Measurements from ENCODE around the gene SMTN.
A peak's percentile ranks its signal among the peaks of the same experiment; 100 is the strongest.

Gene SMTN

DNA sequence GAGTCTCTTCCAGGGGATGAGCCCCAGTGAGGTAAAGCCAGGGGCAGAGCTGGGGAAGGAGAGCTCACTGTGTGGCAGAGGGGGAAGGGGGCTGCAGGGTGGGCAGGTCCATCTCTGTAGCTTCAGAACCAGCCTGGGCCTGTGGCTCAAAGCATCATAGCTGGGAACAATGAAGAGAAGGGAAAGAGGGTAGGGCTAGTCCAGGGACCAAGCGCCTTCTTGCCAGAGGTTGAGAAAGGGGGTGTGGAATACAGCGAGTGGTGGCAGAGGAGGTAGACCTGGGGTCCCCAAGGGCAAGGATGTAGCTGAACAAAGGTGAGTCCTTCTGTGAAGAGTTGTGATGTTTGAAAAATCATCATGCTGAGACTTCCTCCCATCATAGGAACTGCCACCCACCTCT, 60.4 kb downstream of the SMTN start:
- Histone ChIP-seq H3K9ac (ENCODE audit: low read length in 2 of 2) (no peak overlapping the region), H3K4me3 (ENCODE audit: low read length in 2 of 2) (no peak overlapping the region), H3K9me3 (ENCODE audit: control insufficient read depth in 2 of 2, low read length in 2 of 2) (no peaks in the 10 kb centered on the region), H3K4me1 (ENCODE audit: control insufficient read depth, insufficient read depth, low read length) (no peaks in the 10 kb centered on the region), H3K27ac (ENCODE audit: low read length) (no peak overlapping the region), H3K27me3 (ENCODE audit: control insufficient read depth in 1 of 2, insufficient read depth in 2 of 2, low read length in 2 of 2) (peaks cover 10 to 15% of the 10 kb centered on the region in 2 donors), H3K36me3 (ENCODE audit: control insufficient read depth in 2 of 2, insufficient read depth in 2 of 2, low read length in 2 of 2) (no peaks in the 10 kb centered on the region)

DNA sequence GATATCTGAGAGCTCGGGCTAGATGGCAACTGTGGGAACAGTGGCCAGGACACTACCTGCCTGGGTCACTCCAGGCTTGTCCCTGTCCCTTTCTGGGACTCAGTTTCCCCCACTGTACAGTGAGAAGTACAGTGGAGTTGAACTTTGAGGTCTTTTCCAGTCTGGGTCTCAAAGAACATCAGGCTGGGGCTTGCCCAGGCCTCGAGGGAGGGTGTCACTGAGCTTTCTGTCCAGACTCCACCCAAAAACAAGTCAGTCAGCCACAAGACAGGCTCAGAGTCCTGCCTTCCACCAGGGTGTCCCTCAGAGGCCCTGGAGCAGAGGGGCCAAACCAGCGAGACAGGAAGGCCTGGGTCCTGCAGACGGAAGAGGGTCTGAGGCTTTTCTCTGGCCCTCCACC, 61.2 kb downstream of the SMTN start:
- Histone ChIP-seq H3K27me3 (ENCODE audit: control insufficient read depth in 1 of 2, insufficient read depth in 2 of 2, low read length in 2 of 2) (peaks cover 10 to 15% of the 10 kb centered on the region in 2 donors), H3K9ac (ENCODE audit: low read length in 2 of 2) (no peak overlapping the region), H3K9me3 (ENCODE audit: control insufficient read depth in 2 of 2, low read length in 2 of 2) (no peaks in the 10 kb centered on the region), H3K4me3 (ENCODE audit: low read length in 2 of 2) (no peak overlapping the region), H3K36me3 (ENCODE audit: control insufficient read depth in 2 of 2, insufficient read depth in 2 of 2, low read length in 2 of 2) (no peaks in the 10 kb centered on the region), H3K27ac (ENCODE audit: low read length) (no peak overlapping the region), H3K4me1 (ENCODE audit: control insufficient read depth, insufficient read depth, low read length) (no peaks in the 10 kb centered on the region)

DNA sequence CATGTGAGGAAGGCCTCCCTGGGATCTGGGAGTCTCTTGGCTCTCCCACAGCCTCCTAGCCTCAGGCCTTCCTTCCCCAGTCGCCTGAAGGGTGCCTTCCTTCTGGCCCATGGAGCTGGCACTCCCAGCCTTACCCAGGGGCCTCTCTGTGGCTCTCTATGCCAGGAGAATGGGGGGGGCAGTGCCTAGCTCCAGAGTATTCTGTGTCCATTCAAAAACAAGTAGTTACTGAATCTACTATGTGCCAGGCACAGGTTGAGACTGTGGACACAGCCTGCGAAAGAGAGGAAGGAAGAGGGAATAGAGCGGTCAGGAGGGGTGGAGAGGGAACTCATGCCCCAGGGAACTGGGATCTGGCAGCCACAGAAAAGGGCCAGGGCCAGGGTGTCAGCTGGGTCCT, 61.9 kb downstream of the SMTN start:
- Histone ChIP-seq H3K9me3 (ENCODE audit: control insufficient read depth in 2 of 2, low read length in 2 of 2) (no peaks in the 10 kb centered on the region), H3K36me3 (ENCODE audit: control insufficient read depth in 2 of 2, insufficient read depth in 2 of 2, low read length in 2 of 2) (no peaks in the 10 kb centered on the region), H3K27me3 (ENCODE audit: control insufficient read depth in 1 of 2, insufficient read depth in 2 of 2, low read length in 2 of 2) (peaks cover 10 to 15% of the 10 kb centered on the region in 2 donors), H3K4me3 (ENCODE audit: low read length in 2 of 2) (no peak overlapping the region), H3K9ac (ENCODE audit: low read length in 2 of 2) (no peak overlapping the region), H3K27ac (ENCODE audit: low read length) (no peak overlapping the region), H3K4me1 (ENCODE audit: control insufficient read depth, insufficient read depth, low read length) (no peaks in the 10 kb centered on the region)

DNA sequence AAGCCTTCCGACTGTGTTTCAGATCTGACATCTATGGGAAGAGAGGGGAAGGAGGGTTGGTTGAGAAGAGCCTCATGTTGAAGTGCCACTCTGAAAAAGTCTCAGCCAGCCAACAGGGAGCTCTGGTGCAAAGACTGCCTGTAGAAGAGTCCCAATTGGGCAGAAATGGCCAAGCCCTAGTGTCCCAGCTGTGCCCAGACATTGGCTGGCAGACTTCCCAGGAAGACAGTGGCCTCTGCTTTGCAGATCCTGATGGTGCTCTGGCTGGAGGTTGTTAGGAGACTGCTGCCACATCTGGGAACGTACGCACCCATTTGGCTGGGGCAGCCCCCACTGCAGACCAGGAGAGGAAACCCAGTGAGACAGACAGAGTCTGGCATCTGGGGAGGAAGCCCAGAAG, 62.4 kb downstream of the SMTN start:
- Histone ChIP-seq H3K4me1 (ENCODE audit: control insufficient read depth, insufficient read depth, low read length) (peaks cover 3% of the 10 kb centered on the region), H3K36me3 (ENCODE audit: control insufficient read depth in 2 of 2, insufficient read depth in 2 of 2, low read length in 2 of 2) (no peaks in the 10 kb centered on the region), H3K9me3 (ENCODE audit: control insufficient read depth in 2 of 2, low read length in 2 of 2) (no peaks in the 10 kb centered on the region), H3K27ac (ENCODE audit: low read length) (no peak overlapping the region), H3K27me3 (ENCODE audit: control insufficient read depth in 1 of 2, insufficient read depth in 2 of 2, low read length in 2 of 2) (peaks cover 7 to 15% of the 10 kb centered on the region in 2 donors), H3K9ac (ENCODE audit: low read length in 2 of 2) (no peak overlapping the region), H3K4me3 (ENCODE audit: low read length in 2 of 2) (no peak overlapping the region)

DNA sequence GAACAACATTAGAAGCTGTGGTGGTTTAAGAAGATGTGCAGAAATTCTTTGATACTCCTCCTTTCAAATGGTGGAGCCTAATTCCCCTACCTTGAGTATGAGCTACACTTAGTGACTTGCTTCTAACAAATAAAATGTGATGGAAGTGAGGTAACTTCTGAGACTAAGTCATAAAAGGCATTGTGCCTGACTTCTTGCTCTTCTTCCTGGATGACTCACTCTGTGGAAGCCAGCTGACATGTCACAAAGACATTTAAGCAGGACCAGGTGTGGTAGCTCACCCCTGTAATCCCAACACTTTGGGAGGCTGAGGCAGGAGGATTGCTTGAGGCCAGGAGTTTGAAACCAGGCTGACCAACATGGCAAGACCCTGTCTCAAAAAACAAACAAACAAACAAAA, 63.1 kb downstream of the SMTN start:
- H3K9ac ChIP-seq (ENCODE audit: low read length in 2 of 2) = no peak overlapping the region
- H3K27ac ChIP-seq (ENCODE audit: low read length) = no peak overlapping the region
- H3K4me1 ChIP-seq (ENCODE audit: control insufficient read depth, insufficient read depth, low read length) = peaks cover 8% of the 10 kb centered on the region
- peaks cover 3 to 12% of the 10 kb centered on the region in 2 donors for H3K27me3 ChIP-seq (ENCODE audit: control insufficient read depth in 1 of 2, insufficient read depth in 2 of 2, low read length in 2 of 2)
- H3K4me3 ChIP-seq (ENCODE audit: low read length in 2 of 2) = no peak overlapping the region
- H3K9me3 ChIP-seq (ENCODE audit: control insufficient read depth in 2 of 2, low read length in 2 of 2) = no peaks in the 10 kb centered on the region
- H3K36me3 ChIP-seq (ENCODE audit: control insufficient read depth in 2 of 2, insufficient read depth in 2 of 2, low read length in 2 of 2) = no peaks in the 10 kb centered on the region

DNA sequence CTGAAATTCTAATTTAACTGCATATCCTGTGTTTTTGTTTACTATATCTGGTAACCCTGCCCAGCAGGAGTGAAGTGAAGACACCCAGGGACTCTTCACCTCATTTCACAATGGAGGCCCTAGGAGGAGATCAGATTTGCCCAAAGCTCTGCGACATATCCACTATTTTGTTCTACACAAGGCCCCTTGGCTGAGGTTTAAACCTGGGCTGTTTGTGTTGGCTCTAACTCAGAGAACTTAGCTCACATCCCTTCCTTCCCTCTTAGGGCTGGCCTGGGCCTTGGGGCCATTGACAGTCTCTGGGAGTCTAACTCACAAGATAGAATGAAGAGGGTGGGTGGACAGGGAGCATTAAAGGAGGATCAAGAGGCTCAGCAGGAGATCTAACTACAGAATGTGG, 67.4 kb downstream of the SMTN start:
- peak overlapping the region; percentile 69 for H3K27ac ChIP-seq (ENCODE audit: low read length)
- no peak overlapping the region for H3K4me3 ChIP-seq (ENCODE audit: low read length in 2 of 2)
- no peaks in the 10 kb centered on the region for H3K9me3 ChIP-seq (ENCODE audit: control insufficient read depth in 2 of 2, low read length in 2 of 2)
- H3K27me3 ChIP-seq (ENCODE audit: control insufficient read depth in 1 of 2, insufficient read depth in 2 of 2, low read length in 2 of 2) = no peaks in the 10 kb centered on the region
- H3K9ac ChIP-seq (ENCODE audit: low read length in 2 of 2) = peak overlapping the region; percentile 37 to 76
- peaks cover 11% of the 10 kb centered on the region for H3K4me1 ChIP-seq (ENCODE audit: control insufficient read depth, insufficient read depth, low read length)
- no peaks in the 10 kb centered on the region for H3K36me3 ChIP-seq (ENCODE audit: control insufficient read depth in 2 of 2, insufficient read depth in 2 of 2, low read length in 2 of 2)

DNA sequence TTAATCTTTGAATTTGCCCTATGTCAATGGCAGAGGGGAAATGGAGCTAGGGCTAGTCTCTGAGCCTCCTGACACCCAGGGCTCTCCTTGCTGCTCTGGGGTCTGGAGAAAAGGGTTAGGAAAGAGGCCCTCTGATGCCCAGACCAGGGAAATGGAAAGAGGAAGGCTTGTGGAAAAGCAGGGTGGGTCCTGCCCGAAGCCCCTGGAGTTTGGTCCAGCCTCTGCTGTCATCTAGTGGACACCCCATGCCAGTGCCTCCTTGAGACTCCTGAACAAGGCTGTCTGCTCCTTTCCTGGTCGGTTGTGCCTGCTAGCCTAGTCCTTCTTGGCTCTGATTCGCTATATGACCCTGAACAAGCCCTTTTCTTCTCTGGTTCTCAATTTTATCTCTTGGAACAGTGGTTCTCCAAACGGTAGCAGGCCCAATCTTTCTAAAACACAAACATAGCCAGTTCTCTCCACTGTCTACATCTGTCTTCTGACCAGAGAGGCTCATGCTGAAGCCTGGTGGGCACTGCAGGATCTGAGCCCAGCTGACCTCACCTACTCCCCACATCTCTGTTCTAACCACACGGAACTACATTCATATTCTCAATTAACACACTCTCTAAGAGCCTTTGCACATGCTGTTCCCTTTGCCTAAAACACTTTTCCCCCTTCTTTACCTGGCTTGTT, 68.0 kb downstream of the SMTN start:
- peak overlapping the region; percentile 37 to 76 for H3K9ac ChIP-seq (ENCODE audit: low read length in 2 of 2)
- peaks cover 12% of the 10 kb centered on the region for H3K4me1 ChIP-seq (ENCODE audit: control insufficient read depth, insufficient read depth, low read length)
- no peaks in the 10 kb centered on the region for H3K9me3 ChIP-seq (ENCODE audit: control insufficient read depth in 2 of 2, low read length in 2 of 2)
- H3K27me3 ChIP-seq (ENCODE audit: control insufficient read depth in 1 of 2, insufficient read depth in 2 of 2, low read length in 2 of 2) = no peaks in the 10 kb centered on the region
- H3K36me3 ChIP-seq (ENCODE audit: control insufficient read depth in 2 of 2, insufficient read depth in 2 of 2, low read length in 2 of 2) = no peaks in the 10 kb centered on the region
- no peak overlapping the region for H3K4me3 ChIP-seq (ENCODE audit: low read length in 2 of 2)
- H3K27ac ChIP-seq (ENCODE audit: low read length) = peak overlapping the region; percentile 69

DNA sequence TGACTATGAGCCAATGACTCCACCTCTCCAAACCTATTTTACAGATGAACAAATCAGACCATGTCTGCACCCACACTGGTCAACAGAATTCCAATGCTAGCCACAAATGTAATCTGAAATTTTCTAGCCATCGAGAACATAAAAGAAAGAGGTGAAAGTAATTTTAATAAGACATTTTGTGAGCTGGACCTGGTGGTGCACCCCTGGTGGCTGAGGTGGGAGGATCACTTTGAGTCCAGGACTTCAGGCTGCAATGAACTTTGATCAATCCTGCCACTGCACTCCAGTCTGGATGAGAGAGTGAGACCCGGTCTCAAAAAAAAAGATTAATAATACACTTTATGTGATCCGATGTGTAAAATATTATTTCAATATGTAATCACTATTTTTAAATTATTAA, 69.5 kb downstream of the SMTN start:
- H3K27me3 ChIP-seq (ENCODE audit: control insufficient read depth in 1 of 2, insufficient read depth in 2 of 2, low read length in 2 of 2) = no peaks in the 10 kb centered on the region
- H3K9me3 ChIP-seq (ENCODE audit: control insufficient read depth in 2 of 2, low read length in 2 of 2) = no peaks in the 10 kb centered on the region
- no peaks in the 10 kb centered on the region for H3K36me3 ChIP-seq (ENCODE audit: control insufficient read depth in 2 of 2, insufficient read depth in 2 of 2, low read length in 2 of 2)
- peaks cover 22% of the 10 kb centered on the region for H3K4me1 ChIP-seq (ENCODE audit: control insufficient read depth, insufficient read depth, low read length)
- no peak overlapping the region for H3K27ac ChIP-seq (ENCODE audit: low read length)
- no peak overlapping the region for H3K4me3 ChIP-seq (ENCODE audit: low read length in 2 of 2)
- H3K9ac ChIP-seq (ENCODE audit: low read length in 2 of 2) = no peak overlapping the region

DNA sequence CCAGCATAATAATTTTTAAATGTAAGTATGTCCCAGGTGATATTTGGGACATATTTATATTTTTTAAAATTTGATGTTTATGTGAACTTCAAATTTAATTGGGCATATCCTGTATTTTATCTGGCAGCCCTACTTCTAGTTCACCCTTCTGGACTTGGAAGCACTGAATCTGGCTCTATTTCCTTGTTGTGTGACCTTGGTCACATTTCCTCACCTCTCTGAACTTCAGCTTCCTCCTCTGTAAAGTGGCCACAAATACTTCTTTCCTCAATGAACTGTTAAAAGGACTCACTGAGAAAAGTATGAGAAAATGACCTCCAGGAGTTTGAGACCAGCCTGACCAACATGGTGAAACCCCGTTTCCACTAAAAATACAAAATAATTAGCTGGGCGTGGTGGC, 70.8 kb downstream of the SMTN start:
- no peaks in the 10 kb centered on the region for H3K36me3 ChIP-seq (ENCODE audit: control insufficient read depth in 2 of 2, insufficient read depth in 2 of 2, low read length in 2 of 2)
- no peak overlapping the region for H3K9ac ChIP-seq (ENCODE audit: low read length in 2 of 2)
- peaks cover 31% of the 10 kb centered on the region for H3K4me1 ChIP-seq (ENCODE audit: control insufficient read depth, insufficient read depth, low read length)
- H3K9me3 ChIP-seq (ENCODE audit: control insufficient read depth in 2 of 2, low read length in 2 of 2) = no peaks in the 10 kb centered on the region
- no peaks in the 10 kb centered on the region for H3K27me3 ChIP-seq (ENCODE audit: control insufficient read depth in 1 of 2, insufficient read depth in 2 of 2, low read length in 2 of 2)
- H3K4me3 ChIP-seq (ENCODE audit: low read length in 2 of 2) = no peak overlapping the region
- H3K27ac ChIP-seq (ENCODE audit: low read length) = no peak overlapping the region

DNA sequence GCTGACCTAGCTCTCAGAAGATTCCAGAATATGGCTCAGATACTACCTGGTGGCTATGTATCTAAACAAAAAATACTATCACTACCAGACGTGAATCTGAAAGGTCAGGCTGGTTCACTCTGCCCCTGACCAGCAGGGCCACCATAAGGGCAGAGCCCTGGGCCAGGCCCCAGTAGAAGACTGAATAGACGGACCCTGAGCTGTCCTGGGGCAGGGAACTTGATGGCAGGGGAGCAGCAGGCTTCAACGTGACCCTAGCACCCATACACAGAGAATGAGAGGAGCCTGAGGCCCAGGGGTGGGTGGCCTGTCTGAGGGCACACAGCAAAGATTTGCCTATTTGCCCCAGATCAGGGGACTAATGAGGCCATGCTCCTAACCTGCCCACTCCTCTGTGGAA, 72.2 kb downstream of the SMTN start:
- no peaks in the 10 kb centered on the region for H3K9me3 ChIP-seq (ENCODE audit: control insufficient read depth in 2 of 2, low read length in 2 of 2)
- no peak overlapping the region for H3K9ac ChIP-seq (ENCODE audit: low read length in 2 of 2)
- H3K4me1 ChIP-seq (ENCODE audit: control insufficient read depth, insufficient read depth, low read length) = peaks cover 30% of the 10 kb centered on the region
- H3K27ac ChIP-seq (ENCODE audit: low read length) = no peak overlapping the region
- H3K27me3 ChIP-seq (ENCODE audit: control insufficient read depth in 1 of 2, insufficient read depth in 2 of 2, low read length in 2 of 2) = no peaks in the 10 kb centered on the region
- no peak overlapping the region for H3K4me3 ChIP-seq (ENCODE audit: low read length in 2 of 2)
- no peaks in the 10 kb centered on the region for H3K36me3 ChIP-seq (ENCODE audit: control insufficient read depth in 2 of 2, insufficient read depth in 2 of 2, low read length in 2 of 2)

Measured in stomach smooth muscle (tissue), 2 donors.